OCI-LY7 (cell line): ENCODE data around the gene DNAJC5G.

ENCODE experiments used
- EZH2phosphoT487 ChIP-seq: fragments of 200-600 bp; sonication (generic); IDR thresholded peaks from 2 replicates; pipeline ENCODE4 v1.6.1; 2018; ENCODE audit warnings: low read depth, borderline replicate concordance, mild to moderate bottlenecking, mixed run types, antibody characterized with exemption, low read length, moderate library complexity, mixed read lengths
- TF ChIP-seq, protein P1 (sequence below): fragments of 200-600 bp; sonication (generic); conservative IDR thresholded peaks from 2 replicates; pipeline ENCODE4 v1.5.1; 2014; ENCODE audit warnings: mild to moderate bottlenecking, antibody characterized with exemption, low read length, moderate library complexity, mixed read lengths

DNA sequence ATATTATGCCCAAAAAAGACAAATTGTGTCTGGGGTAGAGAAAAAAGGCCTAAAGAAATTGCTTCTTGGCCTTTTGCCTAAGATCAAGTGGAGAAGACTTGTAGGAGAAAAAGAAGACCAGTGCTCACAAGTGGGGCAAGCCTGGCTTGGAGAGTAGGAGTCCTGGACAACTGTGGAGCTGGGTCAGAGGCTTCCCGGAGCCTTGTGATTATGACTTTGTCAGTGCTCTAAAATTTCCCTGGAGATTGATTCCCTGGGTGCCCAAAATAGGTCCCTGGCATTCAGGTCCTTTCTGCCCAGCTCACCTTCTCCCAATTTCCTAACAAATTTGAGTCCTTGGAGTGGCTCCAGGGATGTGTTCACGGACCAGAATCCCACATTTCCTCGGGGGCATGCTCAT, 6.2 kb downstream of the DNAJC5G start:
- TF ChIP-seq, protein P1, sequence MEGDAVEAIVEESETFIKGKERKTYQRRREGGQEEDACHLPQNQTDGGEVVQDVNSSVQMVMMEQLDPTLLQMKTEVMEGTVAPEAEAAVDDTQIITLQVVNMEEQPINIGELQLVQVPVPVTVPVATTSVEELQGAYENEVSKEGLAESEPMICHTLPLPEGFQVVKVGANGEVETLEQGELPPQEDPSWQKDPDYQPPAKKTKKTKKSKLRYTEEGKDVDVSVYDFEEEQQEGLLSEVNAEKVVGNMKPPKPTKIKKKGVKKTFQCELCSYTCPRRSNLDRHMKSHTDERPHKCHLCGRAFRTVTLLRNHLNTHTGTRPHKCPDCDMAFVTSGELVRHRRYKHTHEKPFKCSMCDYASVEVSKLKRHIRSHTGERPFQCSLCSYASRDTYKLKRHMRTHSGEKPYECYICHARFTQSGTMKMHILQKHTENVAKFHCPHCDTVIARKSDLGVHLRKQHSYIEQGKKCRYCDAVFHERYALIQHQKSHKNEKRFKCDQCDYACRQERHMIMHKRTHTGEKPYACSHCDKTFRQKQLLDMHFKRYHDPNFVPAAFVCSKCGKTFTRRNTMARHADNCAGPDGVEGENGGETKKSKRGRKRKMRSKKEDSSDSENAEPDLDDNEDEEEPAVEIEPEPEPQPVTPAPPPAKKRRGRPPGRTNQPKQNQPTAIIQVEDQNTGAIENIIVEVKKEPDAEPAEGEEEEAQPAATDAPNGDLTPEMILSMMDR, result no peak
- no peak for TF ChIP-seq EZH2phosphoT487
